Activated T-helper 17 cell treated with anti-CD3 and anti-CD28 coated beads, Interleukin-2, amount 50 U/mL, for 72 hours (primary cell): Measurements from ENCODE around the gene SPANXN2. TPM values are rescaled to one million over a fixed set of nuclear protein-coding genes. Genes with fewer than 3 reads are reported as not detected.

Experiments used
- total RNA-seq, 2 donors: library from RNA; stranded (reverse); gene quantifications; one replicate each; pipeline ENCODE4 v1.2.3, GENCODE V29; 2022

Gene SPANXN2
- total RNA-seq, 2 donors from 2014 or later = not detected

Other genes starting within 250 kb of the SPANXN2 start
- gene SPANXN3, start 203.3 kb downstream of the SPANXN2 start, total RNA-seq = not detected
- gene SLITRK4, start 84.7 kb downstream of the SPANXN2 start, total RNA-seq = not detected
- not detected for gene UBE2NL, start 163.3 kb upstream of the SPANXN2 start, total RNA-seq